ENCODE results near the gene BCAR1. TPM values are rescaled to one million over a fixed set of nuclear protein-coding genes. Genes with fewer than 3 reads are reported as not detected.

The BCAR1 gene
- total and polyA plus RNA-seq, 2 of the 13 experiments (the other 11 are each of a cell fraction or from before 2014, with no cell fraction given) = 48.1 to 51.7 TPM

DNA sequence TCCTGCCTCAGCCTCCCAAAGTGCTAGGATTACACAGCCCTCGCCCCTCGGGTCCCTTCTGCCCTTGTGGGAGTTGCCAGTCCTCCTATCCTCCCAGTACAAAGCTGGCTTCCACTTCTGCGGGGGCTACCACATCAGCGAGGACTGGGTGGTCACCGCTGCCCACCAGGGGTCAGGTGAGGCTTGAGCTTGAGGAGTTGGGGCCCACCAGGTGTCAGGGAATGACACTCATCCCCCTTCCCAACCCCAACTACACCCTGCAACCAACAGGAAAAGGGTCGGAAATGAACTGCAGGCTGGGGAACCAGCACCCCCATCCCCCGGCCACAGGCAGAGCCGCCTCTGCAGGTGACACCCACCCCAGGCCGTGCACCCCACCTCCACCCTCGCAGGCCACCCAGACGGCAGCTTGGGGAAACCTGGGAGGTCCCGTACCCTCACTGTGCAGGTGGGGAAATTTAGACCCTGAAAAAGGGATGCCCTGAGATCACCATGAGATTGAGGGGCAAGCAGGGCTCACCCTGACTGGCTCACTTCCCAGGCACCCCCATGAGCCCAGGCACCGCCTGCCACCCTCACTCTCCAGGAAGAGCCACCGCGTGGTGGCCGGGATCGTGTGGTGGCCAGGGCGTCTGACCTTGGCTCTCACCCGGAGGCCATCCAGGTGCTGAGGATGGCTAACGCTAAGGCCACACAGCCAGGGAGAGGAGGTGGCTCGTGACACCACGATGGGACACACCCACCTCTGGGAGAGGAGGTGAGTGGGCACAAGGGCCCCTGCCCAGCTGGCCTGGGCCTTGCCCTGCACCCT is 24.7 kb downstream of the BCAR1 start (continued):
- TF ChIP-seq, protein P1, sequence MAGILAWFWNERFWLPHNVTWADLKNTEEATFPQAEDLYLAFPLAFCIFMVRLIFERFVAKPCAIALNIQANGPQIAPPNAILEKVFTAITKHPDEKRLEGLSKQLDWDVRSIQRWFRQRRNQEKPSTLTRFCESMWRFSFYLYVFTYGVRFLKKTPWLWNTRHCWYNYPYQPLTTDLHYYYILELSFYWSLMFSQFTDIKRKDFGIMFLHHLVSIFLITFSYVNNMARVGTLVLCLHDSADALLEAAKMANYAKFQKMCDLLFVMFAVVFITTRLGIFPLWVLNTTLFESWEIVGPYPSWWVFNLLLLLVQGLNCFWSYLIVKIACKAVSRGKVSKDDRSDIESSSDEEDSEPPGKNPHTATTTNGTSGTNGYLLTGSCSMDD (CRISPR knock-in tag; IDR thresholded peaks at IDR 0.05) = no peak
- TF ChIP-seq PAF1 (CRISPR knock-in tag; IDR thresholded peaks at IDR 0.05) = peak; percentile 40
- TF ChIP-seq, protein P2, sequence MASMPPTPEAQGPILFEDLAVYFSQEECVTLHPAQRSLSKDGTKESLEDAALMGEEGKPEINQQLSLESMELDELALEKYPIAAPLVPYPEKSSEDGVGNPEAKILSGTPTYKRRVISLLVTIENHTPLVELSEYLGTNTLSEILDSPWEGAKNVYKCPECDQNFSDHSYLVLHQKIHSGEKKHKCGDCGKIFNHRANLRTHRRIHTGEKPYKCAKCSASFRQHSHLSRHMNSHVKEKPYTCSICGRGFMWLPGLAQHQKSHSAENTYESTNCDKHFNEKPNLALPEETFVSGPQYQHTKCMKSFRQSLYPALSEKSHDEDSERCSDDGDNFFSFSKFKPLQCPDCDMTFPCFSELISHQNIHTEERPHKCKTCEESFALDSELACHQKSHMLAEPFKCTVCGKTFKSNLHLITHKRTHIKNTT (CRISPR knock-in tag; IDR thresholded peaks at IDR 0.05) = no peak
- TF ChIP-seq, protein P3, sequence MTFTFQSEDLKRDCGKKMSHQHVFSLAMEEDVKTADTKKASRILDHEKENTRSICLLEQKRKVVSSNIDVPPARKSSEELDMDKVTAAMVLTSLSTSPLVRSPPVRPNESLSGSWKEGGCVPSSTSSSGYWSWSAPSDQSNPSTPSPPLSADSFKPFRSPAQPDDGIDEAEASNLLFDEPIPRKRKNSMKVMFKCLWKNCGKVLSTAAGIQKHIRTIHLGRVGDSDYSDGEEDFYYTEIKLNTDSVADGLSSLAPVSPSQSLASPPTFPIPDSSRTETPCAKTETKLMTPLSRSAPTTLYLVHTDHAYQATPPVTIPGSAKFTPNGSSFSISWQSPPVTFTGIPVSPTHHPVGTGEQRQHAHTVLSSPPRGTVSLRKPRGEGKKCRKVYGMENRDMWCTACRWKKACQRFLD (CRISPR knock-in tag; IDR thresholded peaks at IDR 0.05; ENCODE audit: borderline replicate concordance) = no peak
- 0 out of 2 replicates have a peak, but pooled peaks have one; percentile 32 for TF ChIP-seq ZNF225 (CRISPR knock-in tag; IDR thresholded peaks at IDR 0.05)
- TF ChIP-seq, protein P4, sequence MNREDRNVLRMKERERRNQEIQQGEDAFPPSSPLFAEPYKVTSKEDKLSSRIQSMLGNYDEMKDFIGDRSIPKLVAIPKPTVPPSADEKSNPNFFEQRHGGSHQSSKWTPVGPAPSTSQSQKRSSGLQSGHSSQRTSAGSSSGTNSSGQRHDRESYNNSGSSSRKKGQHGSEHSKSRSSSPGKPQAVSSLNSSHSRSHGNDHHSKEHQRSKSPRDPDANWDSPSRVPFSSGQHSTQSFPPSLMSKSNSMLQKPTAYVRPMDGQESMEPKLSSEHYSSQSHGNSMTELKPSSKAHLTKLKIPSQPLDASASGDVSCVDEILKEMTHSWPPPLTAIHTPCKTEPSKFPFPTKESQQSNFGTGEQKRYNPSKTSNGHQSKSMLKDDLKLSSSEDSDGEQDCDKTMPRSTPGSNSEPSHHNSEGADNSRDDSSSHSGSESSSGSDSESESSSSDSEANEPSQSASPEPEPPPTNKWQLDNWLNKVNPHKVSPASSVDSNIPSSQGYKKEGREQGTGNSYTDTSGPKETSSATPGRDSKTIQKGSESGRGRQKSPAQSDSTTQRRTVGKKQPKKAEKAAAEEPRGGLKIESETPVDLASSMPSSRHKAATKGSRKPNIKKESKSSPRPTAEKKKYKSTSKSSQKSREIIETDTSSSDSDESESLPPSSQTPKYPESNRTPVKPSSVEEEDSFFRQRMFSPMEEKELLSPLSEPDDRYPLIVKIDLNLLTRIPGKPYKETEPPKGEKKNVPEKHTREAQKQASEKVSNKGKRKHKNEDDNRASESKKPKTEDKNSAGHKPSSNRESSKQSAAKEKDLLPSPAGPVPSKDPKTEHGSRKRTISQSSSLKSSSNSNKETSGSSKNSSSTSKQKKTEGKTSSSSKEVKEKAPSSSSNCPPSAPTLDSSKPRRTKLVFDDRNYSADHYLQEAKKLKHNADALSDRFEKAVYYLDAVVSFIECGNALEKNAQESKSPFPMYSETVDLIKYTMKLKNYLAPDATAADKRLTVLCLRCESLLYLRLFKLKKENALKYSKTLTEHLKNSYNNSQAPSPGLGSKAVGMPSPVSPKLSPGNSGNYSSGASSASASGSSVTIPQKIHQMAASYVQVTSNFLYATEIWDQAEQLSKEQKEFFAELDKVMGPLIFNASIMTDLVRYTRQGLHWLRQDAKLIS (CRISPR knock-in tag; IDR thresholded peaks at IDR 0.05) = no peak
- TF ChIP-seq MAFK (conservative IDR thresholded peaks at IDR 0.05 in 1 of 2, IDR thresholded peaks at IDR 0.05 in 1 of 2; ENCODE audit: low read length in 2 of 2) = no peak
- no peak for TF ChIP-seq ZNF484 (CRISPR knock-in tag; IDR thresholded peaks at IDR 0.05; ENCODE audit: borderline replicate concordance, low read depth)
- no peak for TF ChIP-seq ATF1 (CRISPR knock-in tag; IDR thresholded peaks at IDR 0.05)
- peak; percentile 48; the same call in 1 of the 2 replicates for TF ChIP-seq ZFYVE20 (CRISPR knock-in tag; IDR thresholded peaks at IDR 0.05; ENCODE audit: borderline replicate concordance, low read depth)
- TF ChIP-seq CENPX (CRISPR knock-in tag; IDR thresholded peaks at IDR 0.05) = no peak
- TF ChIP-seq ZBTB43 (CRISPR knock-in tag; conservative IDR thresholded peaks at IDR 0.05) = no peak
- no peak for TF ChIP-seq KAT8 (CRISPR knock-in tag; IDR thresholded peaks at IDR 0.05)
- TF ChIP-seq PHF5A (CRISPR knock-in tag; IDR thresholded peaks at IDR 0.05; ENCODE audit: low read depth, unreplicated experiment) = no peak
- no peak for TF ChIP-seq PBX3 (CRISPR knock-in tag; IDR thresholded peaks at IDR 0.05; ENCODE audit: borderline replicate concordance)
- no peak for TF ChIP-seq ETV5 (CRISPR knock-in tag; IDR thresholded peaks at IDR 0.05; ENCODE audit: borderline replicate concordance)
- no peak for TF ChIP-seq SNAPC2 (CRISPR knock-in tag; IDR thresholded peaks at IDR 0.05)
- TF ChIP-seq SOX6 (IDR thresholded peaks at IDR 0.05) = no peak
- no peak for TF ChIP-seq SOX6 (CRISPR knock-in tag; IDR thresholded peaks at IDR 0.05)

Measured in HepG2 (cell line).